Keratinocyte (primary cell): ENCODE measurements around the gene RNF145. TPM values are rescaled to one million over a fixed set of nuclear protein-coding genes. Genes with fewer than 3 reads are reported as not detected.

ENCODE experiments used
- DNase-seq: peaks from one replicate; pipeline ENCODE4 v3.0.0-alpha.2; 2011; ENCODE audit warnings: low read depth, missing footprints, low spot score
- FAIRE-seq: peaks from 2 replicates; lab custom pipeline; 2011; peaks lifted over from hg19 to GRCh38; lab: Jason Lieb, UNC
- H2AFZ ChIP-seq: 2 replicates; pipeline ENCODE4 v1.6.0; 2012; ENCODE audit warnings: low read length, control low read depth, inconsistent platforms; ENCODE audit not compliant: control insufficient read depth
- H3K27ac ChIP-seq: 2 replicates; pipeline ENCODE4 v1.5.1; 2011; ENCODE audit warnings: low read length; ENCODE audit not compliant: control insufficient read depth, insufficient read depth
- H3K27me3 ChIP-seq: 3 replicates; pipeline ENCODE4 v1.6.0; 2011; ENCODE audit warnings: low read length; ENCODE audit not compliant: control insufficient read depth, insufficient read depth; ENCODE audit errors: extremely low read depth
- H3K36me3 ChIP-seq, 2 experiments: 2 replicates in 1 of 2; 3 replicates in 1 of 2; pipeline ENCODE4 v1.5.1; 2011; ENCODE audit warnings: low read length in 2 of 2, mild to moderate bottlenecking in 1 of 2; ENCODE audit not compliant: control insufficient read depth in 2 of 2, insufficient read depth in 2 of 2; ENCODE audit errors: extremely low read depth in 1 of 2
- H3K4me1 ChIP-seq: 3 replicates; pipeline ENCODE4 v1.5.1; 2011; ENCODE audit warnings: low read length; ENCODE audit not compliant: control insufficient read depth, insufficient read depth; ENCODE audit errors: extremely low read depth
- H3K4me2 ChIP-seq: 3 replicates; pipeline ENCODE4 v1.6.0; 2011; ENCODE audit warnings: low read depth, low read length; ENCODE audit not compliant: control insufficient read depth, insufficient read depth; ENCODE audit errors: extremely low read depth
- H3K4me3 ChIP-seq, 3 experiments: fragments of 200-600 bp in 1 of 3; sonication (generic) in 1 of 3; 2 replicates in 2 of 3; 3 replicates in 1 of 3; pipeline ENCODE4 v1.5.1; 2011 to 2016; ENCODE audit warnings: low read length in 3 of 3, mild to moderate bottlenecking in 3 of 3, control low read depth in 2 of 3, inconsistent platforms in 1 of 3, low read depth in 1 of 3, mixed read lengths in 1 of 3, mixed run types in 1 of 3, moderate library complexity in 1 of 3; ENCODE audit not compliant: control insufficient read depth in 2 of 3, insufficient read depth in 2 of 3; ENCODE audit errors: extremely low read depth in 1 of 3
- H3K79me2 ChIP-seq: 2 replicates; pipeline ENCODE4 v1.6.0; 2012; ENCODE audit warnings: low read length; ENCODE audit not compliant: control insufficient read depth, insufficient read depth
- H3K9ac ChIP-seq: 3 replicates; pipeline ENCODE4 v1.6.0; 2011; ENCODE audit warnings: low read length; ENCODE audit not compliant: control insufficient read depth, insufficient read depth; ENCODE audit errors: extremely low read depth
- H3K9me1 ChIP-seq: 3 replicates; pipeline ENCODE4 v1.6.0; 2011; ENCODE audit warnings: low read length; ENCODE audit not compliant: control insufficient read depth, insufficient read depth; ENCODE audit errors: extremely low read depth
- H3K9me3 ChIP-seq: 2 replicates; pipeline ENCODE4 v1.5.1; 2012; ENCODE audit warnings: low read depth, low read length; ENCODE audit not compliant: control insufficient read depth
- H4K20me1 ChIP-seq: 3 replicates; pipeline ENCODE4 v1.6.0; 2011; ENCODE audit warnings: low read length; ENCODE audit not compliant: control insufficient read depth, insufficient read depth; ENCODE audit errors: extremely low read depth
- CTCF ChIP-seq, 3 experiments: IDR thresholded peaks in 1 of 3; conservative IDR thresholded peaks in 1 of 3; optimal IDR thresholded peaks in 1 of 3; 2 replicates in 2 of 3; 3 replicates in 1 of 3; pipeline versions ENCODE3 to v1.5.1; 2011; ENCODE audit warnings: low read length in 3 of 3, mild to moderate bottlenecking in 3 of 3, moderate library complexity in 2 of 3, control low read depth in 1 of 3, inconsistent platforms in 1 of 3; ENCODE audit not compliant: insufficient read depth in 2 of 3; ENCODE audit errors: extremely low read depth in 1 of 3
- EZH2 ChIP-seq: IDR thresholded peaks from one replicate; pipeline ENCODE4 v1.6.1; 2012; ENCODE audit warnings: inconsistent platforms, mild to moderate bottlenecking, low read length, moderate library complexity
- dilution Hi-C: fragments of 300-500 bp; cut with MboI; formaldehyde crosslinking; loops from one replicate; pipeline ENCODE4 v1.7.0; 2020; ENCODE audit warnings: low sequenced_read_pairs; ENCODE audit not compliant: extremely low pct_ligation_motif_present
- polyA plus RNA-seq, 5 experiments: library from polyadenylated mRNA; depleted of rRNA in 3 of 5; stranded (reverse) in 3 of 5; stranded (forward) in 1 of 5; unstranded in 1 of 5; fragments of >200 nt; gene quantifications; 1 replicate in 1 of 5; 2 replicates in 3 of 5; 3 replicates in 1 of 5; pipeline versions ENCODE4 v1.2.1 to v1.2.3, GENCODE V29; 2011 to 2012; ENCODE audit warnings: missing spikeins in 2 of 5, low read depth in 1 of 5, low replicate concordance in 1 of 5

The RNF145 gene
- polyA plus RNA-seq, 1 donor (not counting 4 experiments of a cell fraction or from before 2014, with no cell fraction given): 78.6 TPM

GRCh38 chr5:159202151-159202550 is 7.2 kb downstream of the RNF145 start:
- dilution Hi-C loops: no loop called here
- peaks cover 4% of the 10 kb centered on the region for H3K4me1 ChIP-seq
- peaks cover 5 to 19% of the 10 kb centered on the region in 2 experiments for H3K36me3 ChIP-seq
- H3K27ac ChIP-seq: no peak overlapping the region
- H3K9me3 ChIP-seq: no peaks in the 10 kb centered on the region
- H3K4me2 ChIP-seq: no peak overlapping the region
- no peak overlapping the region for H3K4me3 ChIP-seq
- no peak overlapping the region for H3K9ac ChIP-seq
- no peak overlapping the region for H2AFZ ChIP-seq
- TF ChIP-seq CTCF (optimal IDR thresholded peaks at IDR 0.05 in 1 of 3, IDR thresholded peaks at IDR 0.05 in 1 of 3, conservative IDR thresholded peaks at IDR 0.05 in 1 of 3; ENCODE audit: extremely low read depth in 1 of 3, insufficient read depth in 2 of 3, low read length in 3 of 3) (no peak), EZH2 (no peak)
- FAIRE-seq: no peak
- peaks cover 2% of the 10 kb centered on the region for H3K9me1 ChIP-seq
- H4K20me1 ChIP-seq: no peaks in the 10 kb centered on the region
- H3K27me3 ChIP-seq: no peaks in the 10 kb centered on the region
- peaks cover 98% of the 10 kb centered on the region for H3K79me2 ChIP-seq
- no peak for DNase-seq

- no peak for TF ChIP-seq EZH2
- no peak for TF ChIP-seq CTCF (optimal IDR thresholded peaks at IDR 0.05 in 1 of 3, IDR thresholded peaks at IDR 0.05 in 1 of 3, conservative IDR thresholded peaks at IDR 0.05 in 1 of 3; ENCODE audit: extremely low read depth in 1 of 3, insufficient read depth in 2 of 3, low read length in 3 of 3)
- DNase-seq (no peak), FAIRE-seq (no peak)
- H3K79me2 ChIP-seq: peaks cover 93% of the 10 kb centered on the region
- peaks cover 2% of the 10 kb centered on the region for H3K9me1 ChIP-seq
- H2AFZ ChIP-seq: no peak overlapping the region
- H3K4me2 ChIP-seq: no peak overlapping the region
- H3K4me3 ChIP-seq: no peak overlapping the region
- H3K27ac ChIP-seq: no peak overlapping the region
- no peaks in the 10 kb centered on the region for H4K20me1 ChIP-seq
- dilution Hi-C loops: no loop called here
- peaks cover 5 to 24% of the 10 kb centered on the region in 2 experiments for H3K36me3 ChIP-seq
- no peak overlapping the region for H3K9ac ChIP-seq
- no peaks in the 10 kb centered on the region for H3K27me3 ChIP-seq
- H3K9me3 ChIP-seq: no peaks in the 10 kb centered on the region
- H3K4me1 ChIP-seq: no peaks in the 10 kb centered on the region
Observed at GRCh38 chr5:159199780-159200179, 9.6 kb downstream of the RNF145 start.
